ENCODE results near the gene ATP9A.

The ATP9A gene

DNA sequence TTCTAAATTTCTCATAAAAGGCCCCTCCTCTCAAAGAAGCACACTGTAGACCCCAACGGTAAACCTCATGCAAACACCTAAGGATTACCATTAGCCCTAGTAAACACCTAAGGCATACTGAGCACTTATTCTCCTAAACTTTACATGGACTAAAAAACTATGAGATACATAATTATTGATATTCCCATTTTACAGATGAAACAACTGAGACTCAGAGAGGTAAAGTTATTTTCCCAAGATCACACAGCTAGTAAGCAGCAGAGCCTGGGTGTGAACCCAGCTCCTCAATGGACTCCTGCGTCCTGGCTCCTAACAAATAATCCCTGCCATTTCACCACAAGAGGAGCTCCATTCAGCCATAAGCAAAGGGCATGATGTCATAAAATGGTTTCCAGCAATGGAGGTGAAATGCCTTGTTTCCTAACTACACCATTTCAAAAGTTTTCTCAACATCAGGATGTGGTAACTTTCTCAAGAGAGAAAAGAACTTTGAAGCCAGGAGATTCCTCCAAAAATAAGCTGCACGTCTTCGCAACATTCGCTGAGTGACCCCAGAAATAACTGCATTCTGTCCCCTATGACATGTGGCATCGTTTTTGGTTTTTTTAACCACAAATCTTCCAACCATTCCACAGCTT is 4.1 kb downstream of the ATP9A start:
- no peak overlapping the region for H2BK12ac ChIP-seq (ENCODE audit: low read length)
- H3K36me3 ChIP-seq (ENCODE audit: control insufficient read depth in 1 of 2, insufficient read depth in 2 of 2, low read length in 2 of 2), result no peaks in the 10 kb centered on the region
- no peak overlapping the region for H3K14ac ChIP-seq (ENCODE audit: low read length)
- no peak overlapping the region for H3K23ac ChIP-seq (ENCODE audit: low read length)
- H3K4ac ChIP-seq (ENCODE audit: low read depth, low read length), result no peak overlapping the region
- H3K27me3 ChIP-seq (ENCODE audit: insufficient read depth, low read length), result peaks cover 2% of the 10 kb centered on the region
- H3K18ac ChIP-seq (ENCODE audit: low read length), result no peak overlapping the region
- peak in 1 of 2 donors; percentile 69 for DNase-seq
- H4K91ac ChIP-seq (ENCODE audit: low read depth, low read length), result no peak overlapping the region
- H2AK5ac ChIP-seq (ENCODE audit: low read length), result no peak overlapping the region
- no peak overlapping the region for H3K4me2 ChIP-seq (ENCODE audit: low read length)
- no peak overlapping the region for H2AFZ ChIP-seq (ENCODE audit: insufficient read depth, low read length, poor library complexity)
- no peak overlapping the region for H3K4me3 ChIP-seq (ENCODE audit: low read depth, low read length)
- no peak overlapping the region for H4K8ac ChIP-seq (ENCODE audit: low read depth, low read length)
- no peak overlapping the region for H3K9ac ChIP-seq (ENCODE audit: low read length)
- no peak overlapping the region for H2BK120ac ChIP-seq (ENCODE audit: insufficient read depth, low read length, poor library complexity)
- no peaks in the 10 kb centered on the region for H3K79me2 ChIP-seq (ENCODE audit: control insufficient read depth, insufficient read depth, low read length, poor library complexity)
- WGBS (ENCODE audit: extremely low coverage, insufficient coverage, insufficient read length), result no CpG with 5 or more reads among the region's 6 CpGs
- peaks cover 4% of the 10 kb centered on the region for H3K79me1 ChIP-seq (ENCODE audit: low read length)
- no peak overlapping the region for H2BK5ac ChIP-seq (ENCODE audit: low read depth, low read length, poor library complexity)
- no peak overlapping the region for H3K27ac ChIP-seq (ENCODE audit: low read depth, low read length)
- H4K12ac ChIP-seq (ENCODE audit: low read depth, low read length), result no peak overlapping the region
- peaks cover 3% of the 10 kb centered on the region in 2 experiments for H3K4me1 ChIP-seq (ENCODE audit: control insufficient read depth in 1 of 2, insufficient read depth in 2 of 2, low read length in 2 of 2)
- H3K9me3 ChIP-seq (ENCODE audit: insufficient read depth, low read depth, low read length), result peaks cover 2% of the 10 kb centered on the region

DNA sequence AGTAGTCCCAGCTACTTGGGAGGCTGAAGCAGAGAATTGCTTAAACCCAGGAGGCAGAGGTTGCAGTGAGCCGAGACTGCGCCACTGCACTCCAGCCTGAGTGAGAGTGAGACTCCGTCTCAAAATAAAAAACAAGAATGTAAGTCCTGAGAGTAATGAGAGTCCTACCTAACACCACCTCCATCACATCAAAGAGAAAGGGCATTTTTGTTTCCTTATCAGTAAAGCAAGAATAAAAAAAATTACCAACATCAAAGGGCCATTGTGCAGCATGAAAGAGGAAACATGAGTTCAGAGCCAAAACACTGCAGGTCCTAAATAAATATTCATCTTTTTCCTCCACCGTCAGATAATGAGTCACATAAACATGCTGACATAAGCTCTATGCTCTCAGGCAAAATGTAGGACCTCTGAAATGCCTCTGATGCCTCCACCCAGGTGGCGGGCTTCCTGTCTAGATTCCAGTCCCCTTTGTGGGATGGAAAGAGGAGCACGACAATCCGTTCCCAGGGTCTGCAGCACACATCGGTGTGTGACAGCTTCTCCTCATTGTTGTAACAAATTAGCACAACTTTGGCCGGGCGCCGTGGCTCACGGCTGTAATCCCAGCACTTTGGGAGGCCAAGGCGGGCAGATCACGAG is 7.2 kb downstream of the ATP9A start:
- Histone ChIP-seq H3K79me2 (ENCODE audit: control insufficient read depth, insufficient read depth, low read length, poor library complexity) (no peaks in the 10 kb centered on the region), H3K14ac (ENCODE audit: low read length) (no peak overlapping the region), H3K27ac (ENCODE audit: low read depth, low read length) (no peak overlapping the region), H3K9me3 (ENCODE audit: insufficient read depth, low read depth, low read length) (no peaks in the 10 kb centered on the region), H3K36me3 (ENCODE audit: control insufficient read depth in 1 of 2, insufficient read depth in 2 of 2, low read length in 2 of 2) (no peaks in the 10 kb centered on the region), H4K12ac (ENCODE audit: low read depth, low read length) (no peak overlapping the region), H4K91ac (ENCODE audit: low read depth, low read length) (no peak overlapping the region), H2BK12ac (ENCODE audit: low read length) (no peak overlapping the region), H3K4me2 (ENCODE audit: low read length) (no peak overlapping the region), H3K27me3 (ENCODE audit: insufficient read depth, low read length) (no peaks in the 10 kb centered on the region), H3K79me1 (ENCODE audit: low read length) (no peaks in the 10 kb centered on the region), H4K8ac (ENCODE audit: low read depth, low read length) (no peak overlapping the region), H3K23ac (ENCODE audit: low read length) (no peak overlapping the region), H3K9ac (ENCODE audit: low read length) (no peak overlapping the region), H3K18ac (ENCODE audit: low read length) (no peak overlapping the region), H3K4ac (ENCODE audit: low read depth, low read length) (no peak overlapping the region), H2BK5ac (ENCODE audit: low read depth, low read length, poor library complexity) (no peak overlapping the region), H3K4me3 (ENCODE audit: low read depth, low read length) (no peak overlapping the region), H3K4me1 (ENCODE audit: control insufficient read depth in 1 of 2, insufficient read depth in 2 of 2, low read length in 2 of 2) (no peaks in the 10 kb centered on the region), H2AK5ac (ENCODE audit: low read length) (no peak overlapping the region), H2BK120ac (ENCODE audit: insufficient read depth, low read length, poor library complexity) (no peak overlapping the region), H2AFZ (ENCODE audit: insufficient read depth, low read length, poor library complexity) (no peak overlapping the region)
- no CpG with 5 or more reads among the region's 14 CpGs for WGBS (ENCODE audit: extremely low coverage, insufficient coverage, insufficient read length)
- no peak for DNase-seq

DNA sequence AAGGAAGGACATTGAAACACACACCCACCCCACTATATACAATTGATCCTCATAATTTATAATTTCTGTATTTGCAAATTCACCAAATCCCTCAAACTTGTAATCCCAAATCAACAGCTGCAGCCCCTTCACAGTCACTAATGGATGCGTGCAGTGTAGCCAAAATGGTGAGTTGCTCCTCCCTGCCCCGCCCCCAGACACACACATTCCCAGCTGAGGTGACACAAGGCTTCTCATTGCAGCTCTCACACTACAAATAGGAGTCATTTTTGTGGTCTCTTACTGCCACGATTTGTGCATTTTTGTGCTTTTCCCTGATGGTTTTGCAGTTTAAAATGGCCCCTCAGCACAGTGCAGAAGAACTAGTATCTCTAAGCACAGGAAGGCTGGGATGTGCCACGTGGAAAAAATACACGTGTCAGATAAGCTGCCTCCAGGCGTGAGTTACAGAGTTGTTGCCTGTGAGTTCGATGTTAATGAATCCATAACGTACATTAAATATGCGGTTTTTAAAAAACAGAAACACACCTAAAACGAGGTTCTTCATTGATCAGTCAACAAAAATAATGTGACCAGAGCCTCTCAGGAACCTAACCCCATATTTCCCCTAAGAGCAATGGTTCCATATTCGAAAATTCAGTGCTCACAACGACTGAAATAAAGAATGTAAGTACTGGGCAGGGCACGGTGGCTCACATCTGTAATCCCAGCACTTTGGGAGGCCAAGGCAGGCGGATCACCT is 8.2 kb downstream of the ATP9A start:
- Histone ChIP-seq H2BK120ac (ENCODE audit: insufficient read depth, low read length, poor library complexity) (no peak overlapping the region), H3K18ac (ENCODE audit: low read length) (no peak overlapping the region), H2BK5ac (ENCODE audit: low read depth, low read length, poor library complexity) (no peak overlapping the region), H4K12ac (ENCODE audit: low read depth, low read length) (no peak overlapping the region), H3K4me3 (ENCODE audit: low read depth, low read length) (no peak overlapping the region), H3K9me3 (ENCODE audit: insufficient read depth, low read depth, low read length) (no peaks in the 10 kb centered on the region), H2BK12ac (ENCODE audit: low read length) (no peak overlapping the region), H3K23ac (ENCODE audit: low read length) (no peak overlapping the region), H2AK5ac (ENCODE audit: low read length) (no peak overlapping the region), H3K27me3 (ENCODE audit: insufficient read depth, low read length) (no peaks in the 10 kb centered on the region), H3K27ac (ENCODE audit: low read depth, low read length) (no peak overlapping the region), H3K79me2 (ENCODE audit: control insufficient read depth, insufficient read depth, low read length, poor library complexity) (no peaks in the 10 kb centered on the region), H3K4me2 (ENCODE audit: low read length) (no peak overlapping the region), H2AFZ (ENCODE audit: insufficient read depth, low read length, poor library complexity) (no peak overlapping the region), H3K9ac (ENCODE audit: low read length) (no peak overlapping the region), H3K36me3 (ENCODE audit: control insufficient read depth in 1 of 2, insufficient read depth in 2 of 2, low read length in 2 of 2) (no peaks in the 10 kb centered on the region), H3K79me1 (ENCODE audit: low read length) (no peaks in the 10 kb centered on the region), H3K4me1 (ENCODE audit: control insufficient read depth in 1 of 2, insufficient read depth in 2 of 2, low read length in 2 of 2) (no peaks in the 10 kb centered on the region), H4K91ac (ENCODE audit: low read depth, low read length) (no peak overlapping the region), H3K14ac (ENCODE audit: low read length) (no peak overlapping the region), H3K4ac (ENCODE audit: low read depth, low read length) (no peak overlapping the region), H4K8ac (ENCODE audit: low read depth, low read length) (no peak overlapping the region)
- no peak for DNase-seq
- no CpG with 5 or more reads among the region's 14 CpGs for WGBS (ENCODE audit: extremely low coverage, insufficient coverage, insufficient read length)

DNA sequence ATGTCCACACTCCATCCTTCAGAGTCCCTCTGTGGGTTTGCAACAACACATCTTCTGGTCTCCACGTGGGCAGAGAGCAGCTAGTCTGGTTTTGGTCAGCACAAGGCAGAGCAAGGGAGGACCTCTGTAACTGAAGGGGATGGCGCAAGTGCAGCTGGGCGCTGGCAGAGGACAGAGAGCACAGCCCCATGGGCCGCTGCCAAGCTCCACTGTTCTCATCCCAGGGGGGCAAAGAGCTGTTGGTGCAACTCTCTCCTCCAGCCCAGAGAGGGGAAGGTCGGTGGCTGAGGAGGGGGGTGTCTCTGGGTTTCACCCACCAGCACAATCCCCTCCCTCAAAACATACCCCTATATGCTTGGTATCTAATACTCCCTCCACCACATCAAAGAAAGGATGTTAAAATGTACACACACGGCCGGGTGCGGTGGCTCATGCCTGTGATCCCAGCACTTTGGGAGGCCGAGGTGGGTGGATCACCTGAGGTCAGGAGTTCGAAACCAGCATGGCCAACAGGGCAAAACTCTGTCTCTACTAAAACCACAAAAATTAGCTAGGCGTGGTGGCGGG is 9.1 kb downstream of the ATP9A start:
- H3K9me3 ChIP-seq (ENCODE audit: insufficient read depth, low read depth, low read length), result no peaks in the 10 kb centered on the region
- H3K27me3 ChIP-seq (ENCODE audit: insufficient read depth, low read length), result no peaks in the 10 kb centered on the region
- no peaks in the 10 kb centered on the region for H3K79me2 ChIP-seq (ENCODE audit: control insufficient read depth, insufficient read depth, low read length, poor library complexity)
- H3K4me2 ChIP-seq (ENCODE audit: low read length), result no peak overlapping the region
- no peaks in the 10 kb centered on the region for H3K79me1 ChIP-seq (ENCODE audit: low read length)
- no peaks in the 10 kb centered on the region for H3K4me1 ChIP-seq (ENCODE audit: control insufficient read depth in 1 of 2, insufficient read depth in 2 of 2, low read length in 2 of 2)
- H3K23ac ChIP-seq (ENCODE audit: low read length), result no peak overlapping the region
- H2AK5ac ChIP-seq (ENCODE audit: low read length), result no peak overlapping the region
- no peak overlapping the region for H3K18ac ChIP-seq (ENCODE audit: low read length)
- no peaks in the 10 kb centered on the region for H3K36me3 ChIP-seq (ENCODE audit: control insufficient read depth in 1 of 2, insufficient read depth in 2 of 2, low read length in 2 of 2)
- H4K8ac ChIP-seq (ENCODE audit: low read depth, low read length), result no peak overlapping the region
- no peak overlapping the region for H2BK12ac ChIP-seq (ENCODE audit: low read length)
- H4K12ac ChIP-seq (ENCODE audit: low read depth, low read length), result no peak overlapping the region
- no peak overlapping the region for H2AFZ ChIP-seq (ENCODE audit: insufficient read depth, low read length, poor library complexity)
- no peak overlapping the region for H4K91ac ChIP-seq (ENCODE audit: low read depth, low read length)
- no peak overlapping the region for H2BK120ac ChIP-seq (ENCODE audit: insufficient read depth, low read length, poor library complexity)
- no peak overlapping the region for H2BK5ac ChIP-seq (ENCODE audit: low read depth, low read length, poor library complexity)
- DNase-seq, result no peak
- H3K4ac ChIP-seq (ENCODE audit: low read depth, low read length), result no peak overlapping the region
- no peak overlapping the region for H3K14ac ChIP-seq (ENCODE audit: low read length)
- no peak overlapping the region for H3K9ac ChIP-seq (ENCODE audit: low read length)
- no peak overlapping the region for H3K4me3 ChIP-seq (ENCODE audit: low read depth, low read length)
- H3K27ac ChIP-seq (ENCODE audit: low read depth, low read length), result no peak overlapping the region
- no CpG with 5 or more reads among the region's 12 CpGs for WGBS (ENCODE audit: extremely low coverage, insufficient coverage, insufficient read length)
